ENCODE data around the gene COL25A1.

Gene COL25A1

DNA sequence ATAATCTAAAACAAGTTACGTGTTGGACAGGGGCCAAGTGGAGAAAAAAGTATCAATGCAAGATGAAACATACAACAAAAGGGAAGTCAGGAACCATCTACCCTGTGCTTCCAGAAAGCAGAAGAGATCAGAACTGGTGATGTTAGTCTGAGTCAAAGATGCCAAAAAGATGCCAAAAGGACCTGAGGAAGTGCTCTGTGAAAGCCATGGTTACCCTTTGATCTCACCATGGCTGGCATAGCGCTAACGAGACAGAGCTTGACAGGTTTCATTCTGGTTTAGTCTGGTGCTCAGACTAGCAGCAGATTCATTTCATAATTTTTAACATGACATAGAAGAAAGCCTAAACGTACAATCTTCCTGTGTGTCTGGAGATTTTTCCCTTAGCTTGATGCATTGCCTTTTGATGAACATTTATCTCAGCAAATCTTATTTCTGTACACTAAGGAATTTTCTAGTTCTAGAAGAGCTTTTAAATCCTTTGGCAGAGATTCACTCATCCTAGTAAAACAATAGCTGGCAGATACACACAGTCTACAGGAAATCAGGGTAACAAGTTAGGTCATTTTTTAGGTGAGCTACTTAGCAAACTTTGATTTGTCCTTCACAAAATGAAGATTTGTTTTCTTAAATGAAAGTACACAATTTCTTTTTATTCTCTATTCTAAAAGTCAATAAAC lies 87.7 kb downstream of the COL25A1 start:
- DNase-seq = no peak

DNA sequence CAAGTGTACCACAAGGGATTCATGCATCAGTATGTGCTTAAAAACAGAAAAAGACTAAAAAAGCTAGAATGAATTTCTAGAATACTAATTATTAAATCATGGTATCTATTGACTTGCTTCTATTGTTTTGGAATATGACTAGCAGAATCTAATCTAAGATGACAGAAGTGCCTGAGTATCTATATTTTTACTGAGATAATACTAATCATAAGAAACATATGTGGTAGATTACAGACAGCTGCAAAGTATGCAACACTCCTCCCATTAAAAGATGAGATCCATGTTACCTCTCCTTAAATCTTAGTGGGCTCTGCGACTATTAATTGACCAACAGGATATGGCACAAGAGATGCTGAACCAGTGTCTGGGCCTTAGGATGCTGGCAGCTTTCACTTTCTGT lies 89.4 kb downstream of the COL25A1 start:
- no peak for DNase-seq

DNA sequence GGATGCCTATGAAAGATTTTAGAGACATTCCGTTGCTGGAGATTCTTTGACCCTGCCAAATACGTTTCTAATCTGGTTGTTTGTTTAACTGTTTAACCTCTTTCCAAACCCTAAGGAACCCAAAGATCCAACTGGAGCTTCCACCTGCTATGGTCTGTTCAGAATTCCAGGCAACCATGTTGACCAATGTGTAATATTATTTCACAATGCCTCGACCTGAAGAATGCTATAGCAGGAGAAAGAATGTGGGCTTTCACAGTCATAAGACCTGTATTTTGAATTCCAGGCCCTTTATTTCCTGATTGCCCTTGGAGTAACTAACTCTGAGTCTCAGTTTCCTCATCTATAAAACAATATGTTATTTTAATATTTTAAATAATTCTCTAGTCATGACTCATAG lies 90.8 kb downstream of the COL25A1 start:
- no peak for DNase-seq

DNA sequence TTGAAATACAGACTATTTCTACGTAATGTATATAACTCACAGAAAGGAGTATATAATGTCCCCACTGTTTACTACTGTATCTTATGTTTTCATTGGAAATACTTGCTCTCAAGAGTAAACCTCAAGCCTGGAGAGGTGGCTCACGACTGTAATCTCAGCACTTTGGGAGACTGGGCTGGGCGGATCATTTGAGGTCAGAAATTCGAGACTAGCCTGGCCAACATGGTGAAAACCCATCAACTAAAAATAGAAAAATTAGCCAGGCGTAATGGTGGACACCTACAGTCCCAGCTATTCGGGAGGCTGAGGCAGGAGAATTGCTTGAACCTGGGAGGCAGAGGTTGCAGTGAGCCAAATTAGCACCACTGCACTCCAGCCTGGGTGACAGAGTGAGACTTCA lies 92.8 kb downstream of the COL25A1 start:
- no peak for DNase-seq

DNA sequence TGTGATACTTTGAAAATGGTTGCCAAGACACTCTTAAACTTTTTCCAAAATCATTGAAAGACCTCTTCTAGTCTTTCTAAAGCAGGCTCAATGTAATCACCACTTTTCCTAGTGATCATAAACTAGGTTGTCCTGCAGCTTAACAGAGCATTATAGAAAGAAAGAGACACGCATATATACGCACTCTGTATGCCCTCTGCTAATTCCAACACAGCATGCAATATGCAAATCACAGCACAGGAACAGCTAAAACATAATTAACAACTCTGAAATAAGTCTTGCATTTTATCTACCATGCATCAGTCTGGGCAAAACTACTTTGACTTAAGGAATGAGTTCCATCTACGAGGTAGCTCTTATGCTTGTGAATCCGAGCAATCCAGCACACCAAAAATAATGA lies 94.6 kb downstream of the COL25A1 start:
- no peak for DNase-seq

DNA sequence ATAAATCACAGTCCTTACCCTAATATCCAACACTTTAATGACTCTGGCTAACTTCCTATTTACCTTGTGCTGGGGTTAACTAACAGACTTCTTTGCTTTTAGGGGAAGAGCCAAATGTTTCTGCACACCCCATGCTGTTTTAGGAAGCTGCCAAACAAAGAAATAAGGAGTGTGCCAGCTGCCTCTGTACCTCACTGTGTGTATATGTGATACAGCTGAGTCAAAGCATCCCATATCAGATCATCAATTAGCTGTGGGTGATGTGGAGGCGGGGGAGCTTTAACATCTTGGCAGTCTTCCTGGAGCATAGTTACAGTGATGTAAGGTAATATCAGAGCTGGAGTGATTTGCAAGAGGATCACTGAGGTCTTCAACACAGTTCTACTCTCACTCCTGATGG lies 95.4 kb downstream of the COL25A1 start:
- no peak for DNase-seq

DNA sequence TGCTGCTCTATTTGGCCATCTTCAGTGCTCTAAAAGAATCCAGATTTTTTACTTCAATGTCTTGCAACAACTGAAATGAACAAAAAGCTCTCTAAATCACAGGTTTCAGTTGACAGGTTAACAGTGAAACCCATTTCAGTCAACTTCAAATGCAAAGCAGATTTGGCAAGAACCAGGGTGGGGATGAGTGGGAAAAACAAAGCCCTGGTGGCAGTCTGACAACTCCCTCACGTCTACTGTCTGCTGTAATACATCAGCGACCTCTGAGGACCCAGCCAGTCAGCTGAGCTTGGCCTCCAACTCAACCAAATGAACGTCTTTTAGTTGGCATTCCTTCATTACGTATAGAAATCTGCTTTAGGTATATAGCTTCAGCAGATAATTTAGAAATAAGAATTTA lies 95.8 kb downstream of the COL25A1 start:
- no peak for DNase-seq

DNA sequence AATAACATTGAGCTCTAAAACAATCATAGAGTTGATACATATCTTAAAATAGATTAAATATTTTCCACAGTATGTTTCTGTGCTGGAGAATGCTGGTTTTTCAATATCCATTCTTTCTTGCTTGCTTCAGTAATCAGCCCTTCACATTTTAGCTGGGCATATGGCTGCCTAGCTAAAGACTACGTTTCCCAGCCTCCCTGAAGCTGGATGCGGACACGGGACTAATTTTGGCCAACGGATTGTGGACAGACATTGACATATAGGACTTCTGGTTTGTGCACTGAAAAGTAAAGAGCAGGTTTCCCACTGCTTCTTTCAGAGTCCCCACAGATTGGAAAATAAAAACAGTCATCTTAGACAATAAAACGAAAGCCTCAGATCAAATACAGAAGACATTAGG lies 97.3 kb downstream of the COL25A1 start:
- no peak for DNase-seq

DNA sequence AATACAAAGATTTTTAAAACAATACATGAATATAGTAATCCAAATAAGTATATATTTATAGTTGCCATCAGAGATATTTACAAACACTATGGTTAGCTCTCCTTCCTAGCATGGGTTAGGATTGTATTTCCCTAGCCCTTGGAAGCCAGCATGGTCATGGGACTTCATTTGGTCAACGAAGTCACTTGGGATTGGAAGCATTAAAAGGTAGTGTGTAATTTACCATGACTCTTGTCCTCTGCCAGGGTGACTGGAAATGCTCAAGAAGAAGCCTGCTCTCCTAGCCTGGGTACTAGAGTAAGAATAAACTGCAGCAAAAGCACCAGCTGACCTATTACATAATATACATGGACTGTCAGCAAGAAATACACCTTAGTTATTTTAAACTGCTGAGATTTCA lies 102.9 kb downstream of the COL25A1 start:
- no peak for DNase-seq

DNA sequence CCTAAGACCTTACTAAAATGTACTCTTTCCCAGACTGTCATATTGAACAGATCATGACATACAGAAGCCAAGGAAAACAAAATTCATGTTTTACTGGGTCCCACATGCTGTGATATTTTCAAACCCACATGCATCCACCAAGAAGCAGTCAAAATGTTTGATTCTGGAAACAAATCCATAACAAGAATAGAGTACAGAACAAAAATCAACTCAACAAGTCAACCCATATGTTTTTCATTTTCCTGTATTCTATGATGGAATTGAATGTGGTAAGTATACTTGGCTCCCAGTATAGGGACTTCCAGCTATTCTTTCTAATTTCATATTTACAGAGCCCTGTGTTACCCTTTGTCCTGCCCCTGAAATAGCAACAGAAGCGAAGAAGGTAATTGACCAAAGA lies 106.8 kb downstream of the COL25A1 start:
- no peak for DNase-seq

DNA sequence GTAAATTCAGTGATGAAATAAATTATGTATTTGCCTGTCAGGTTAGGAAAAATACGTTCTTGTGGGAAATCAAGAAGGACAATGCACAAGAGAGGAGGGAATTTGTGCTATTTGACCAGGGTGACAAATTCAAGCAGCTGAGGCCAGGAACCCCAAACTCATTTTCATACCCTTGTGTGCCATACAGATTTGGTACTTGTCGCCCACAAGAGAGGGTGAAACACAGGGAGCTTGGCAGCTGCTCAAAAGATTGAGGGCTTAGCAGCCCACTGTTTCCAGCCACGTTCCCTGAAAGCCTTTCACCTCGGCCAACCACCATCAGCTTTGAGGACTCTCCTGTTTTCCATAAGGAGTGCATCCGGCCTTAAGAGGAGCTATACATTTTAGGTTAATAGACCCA lies 111.2 kb downstream of the COL25A1 start:
- DNase-seq = no peak

DNA sequence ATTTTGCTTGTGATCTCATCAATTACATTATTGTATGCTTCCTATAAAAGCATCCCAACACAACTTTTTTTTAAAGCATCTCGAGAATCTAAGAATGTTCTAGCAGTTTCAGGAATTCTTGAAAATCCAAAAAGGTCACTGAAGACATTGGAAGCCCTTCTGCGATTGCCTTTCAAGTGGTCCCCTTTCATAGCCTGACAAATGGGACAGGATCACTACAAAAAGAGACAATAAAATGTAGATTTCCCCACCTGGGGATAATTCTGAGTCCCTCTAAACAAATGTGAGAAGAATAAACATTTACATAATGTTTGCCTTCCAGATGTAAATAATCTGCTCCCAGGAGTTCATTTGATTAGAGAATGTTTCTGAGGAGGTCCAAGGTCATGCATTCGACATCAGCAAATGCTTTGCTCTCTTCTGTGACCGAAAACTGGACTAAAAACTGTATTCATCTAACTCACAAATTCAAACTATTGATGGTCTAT lies 116.0 kb downstream of the COL25A1 start:
- no peak for DNase-seq

DNA sequence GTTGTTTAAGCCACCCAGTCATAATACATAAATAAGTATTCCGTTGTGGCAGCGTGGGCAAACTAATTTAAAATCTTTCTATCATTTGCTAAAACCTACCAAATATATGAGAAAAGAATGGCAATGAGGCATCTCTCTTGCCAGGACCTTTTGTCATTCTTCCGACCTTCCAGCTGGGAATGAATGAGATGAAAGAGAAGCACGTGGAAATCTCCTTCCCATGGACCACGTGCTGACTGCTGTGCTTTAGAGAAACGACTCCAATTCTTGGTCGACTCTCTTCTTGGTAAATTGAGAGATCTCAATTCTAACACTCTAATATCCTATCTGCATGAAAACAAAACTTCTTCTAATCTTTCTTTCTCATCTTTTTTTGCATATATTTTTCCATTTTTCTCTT lies 116.5 kb downstream of the COL25A1 start:
- no peak for DNase-seq

DNA sequence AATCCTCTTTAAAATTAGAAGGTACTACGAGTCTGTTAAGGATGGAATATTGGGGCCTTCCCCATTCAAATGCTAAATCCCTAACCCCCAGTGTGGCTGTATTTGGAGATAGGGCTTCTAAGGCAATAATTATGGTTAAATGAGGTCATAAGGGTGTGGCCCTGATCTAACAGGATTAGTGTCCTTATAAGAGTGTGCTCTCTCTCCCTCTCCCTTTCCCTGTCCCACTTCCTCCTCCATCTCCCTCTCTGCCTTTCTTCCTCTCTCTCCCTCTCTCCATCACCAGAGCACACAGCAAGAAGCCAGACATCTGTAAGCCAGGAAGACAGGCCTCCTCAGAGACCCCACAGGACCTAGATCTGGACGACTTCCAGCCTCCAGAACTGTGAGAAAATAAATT lies 116.9 kb downstream of the COL25A1 start:
- DNase-seq = no peak

DNA sequence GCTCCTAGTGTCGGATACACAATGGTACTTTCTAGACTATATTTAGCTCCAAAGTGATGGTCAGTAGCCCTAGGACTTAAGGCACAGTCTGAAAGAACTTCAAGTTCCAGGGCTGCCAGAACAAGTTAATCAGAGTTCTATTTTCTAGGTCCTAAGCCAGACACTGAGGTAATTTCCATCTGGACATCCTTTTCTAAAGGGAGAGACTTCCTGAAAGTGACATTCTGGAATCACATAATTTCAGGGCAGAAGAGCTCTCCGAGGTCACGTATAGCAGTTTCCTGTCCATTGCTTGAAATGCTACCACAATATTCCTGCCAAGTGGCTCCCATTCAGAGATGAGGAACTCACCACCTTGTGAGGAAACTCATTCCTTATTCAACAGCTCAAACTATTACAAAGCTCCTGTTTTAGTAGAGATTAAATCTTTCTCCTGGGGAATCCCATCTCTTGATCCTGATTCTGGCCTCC lies 117.9 kb downstream of the COL25A1 start:
- no peak for DNase-seq

DNA sequence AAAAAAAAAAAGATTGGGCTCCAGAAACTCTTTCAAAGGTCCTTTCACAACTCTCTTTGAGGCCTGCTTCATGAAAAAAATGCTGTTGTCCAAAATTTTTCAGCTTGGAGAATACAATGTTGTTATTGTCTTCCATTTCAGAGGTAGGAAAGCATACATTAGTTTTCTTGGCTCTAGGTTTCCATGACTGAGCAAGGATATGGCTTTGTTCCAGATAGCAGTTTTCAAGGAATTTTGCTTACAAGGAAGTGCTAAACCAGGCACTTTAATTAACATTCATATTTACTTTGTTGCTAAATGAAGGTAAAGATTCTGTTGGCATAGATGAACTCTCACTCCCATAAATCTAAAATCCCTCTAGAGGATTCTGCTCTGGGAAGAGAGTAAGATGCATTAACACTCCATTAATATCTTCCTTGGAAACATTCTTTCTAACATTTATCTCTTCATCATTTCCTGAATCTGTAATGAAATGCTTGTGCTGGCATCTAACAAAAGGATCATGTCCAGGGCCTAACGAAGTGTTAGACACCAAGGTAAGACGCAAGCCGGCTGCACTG lies 118.4 kb downstream of the COL25A1 start:
- DNase-seq = no peak

DNA sequence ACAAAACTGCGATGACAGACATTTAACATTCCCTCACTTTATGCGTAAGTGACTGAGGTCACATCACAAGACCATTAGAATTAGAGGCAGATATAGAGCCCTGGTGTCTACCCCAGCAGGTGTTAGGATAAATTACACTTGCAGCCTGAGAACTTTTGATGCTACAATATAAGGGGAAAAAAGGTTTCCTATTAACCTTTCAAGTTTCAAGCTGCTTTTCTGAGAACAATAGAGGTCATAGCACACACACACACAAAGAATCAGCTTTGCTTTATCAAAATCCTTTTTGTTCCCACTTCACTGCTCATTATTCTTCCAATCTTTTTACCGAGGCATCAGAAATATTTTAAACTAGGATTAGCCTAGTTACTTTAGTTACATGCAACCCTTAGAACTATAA lies 119.8 kb downstream of the COL25A1 start:
- no peak for DNase-seq

DNA sequence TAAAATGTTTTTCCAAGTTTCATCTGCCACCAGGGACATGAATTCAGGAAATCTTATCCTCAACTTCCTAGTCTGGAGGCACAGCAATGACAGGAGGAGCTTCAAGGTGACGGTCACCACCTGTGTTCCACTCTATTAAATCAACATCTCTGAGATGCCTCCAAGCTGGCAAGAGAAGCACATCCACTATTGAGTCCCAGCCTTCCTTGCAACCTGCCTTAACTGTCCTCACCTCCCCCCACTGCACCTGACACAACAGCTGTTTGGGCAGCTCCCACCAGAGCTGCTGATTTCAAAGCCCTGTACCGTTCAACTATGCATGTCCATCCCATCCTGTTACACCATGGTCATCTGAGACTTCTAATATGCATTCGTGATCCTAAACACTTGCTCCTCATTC lies 123.4 kb downstream of the COL25A1 start:
- DNase-seq = no peak

DNA sequence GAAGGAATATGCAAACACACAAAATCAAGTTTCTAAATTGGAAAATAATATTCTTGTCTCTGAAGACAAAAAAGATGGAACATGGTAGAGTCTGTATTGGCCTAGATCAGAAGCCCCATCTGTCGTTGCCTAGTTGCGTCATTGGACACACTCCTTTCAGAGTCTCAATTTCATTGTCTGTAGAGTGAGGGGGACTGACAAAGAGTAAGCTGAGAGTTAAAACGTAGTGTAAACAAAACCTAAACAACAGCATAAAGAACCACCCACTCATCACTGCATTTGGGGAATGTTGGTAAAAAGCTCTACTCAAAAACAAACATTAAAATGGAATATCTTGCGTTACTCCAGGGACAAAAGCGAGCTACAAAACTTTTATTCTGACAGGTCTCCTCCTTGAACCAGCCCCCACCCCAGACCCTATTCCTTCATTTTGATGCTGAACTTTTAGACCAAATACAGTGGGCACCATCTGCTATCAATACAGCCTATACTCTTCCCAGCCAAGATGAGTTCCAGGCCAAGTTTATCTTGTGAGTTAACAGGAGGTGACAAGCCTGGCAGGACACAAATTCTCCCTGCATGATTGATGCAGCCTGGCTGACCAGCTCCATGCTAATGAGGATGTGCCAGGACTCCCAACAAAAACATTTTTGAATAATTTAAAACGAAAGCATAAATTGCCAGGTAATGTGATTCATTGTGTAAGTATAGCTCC lies 125.2 kb downstream of the COL25A1 start:
- no peak for DNase-seq

DNA sequence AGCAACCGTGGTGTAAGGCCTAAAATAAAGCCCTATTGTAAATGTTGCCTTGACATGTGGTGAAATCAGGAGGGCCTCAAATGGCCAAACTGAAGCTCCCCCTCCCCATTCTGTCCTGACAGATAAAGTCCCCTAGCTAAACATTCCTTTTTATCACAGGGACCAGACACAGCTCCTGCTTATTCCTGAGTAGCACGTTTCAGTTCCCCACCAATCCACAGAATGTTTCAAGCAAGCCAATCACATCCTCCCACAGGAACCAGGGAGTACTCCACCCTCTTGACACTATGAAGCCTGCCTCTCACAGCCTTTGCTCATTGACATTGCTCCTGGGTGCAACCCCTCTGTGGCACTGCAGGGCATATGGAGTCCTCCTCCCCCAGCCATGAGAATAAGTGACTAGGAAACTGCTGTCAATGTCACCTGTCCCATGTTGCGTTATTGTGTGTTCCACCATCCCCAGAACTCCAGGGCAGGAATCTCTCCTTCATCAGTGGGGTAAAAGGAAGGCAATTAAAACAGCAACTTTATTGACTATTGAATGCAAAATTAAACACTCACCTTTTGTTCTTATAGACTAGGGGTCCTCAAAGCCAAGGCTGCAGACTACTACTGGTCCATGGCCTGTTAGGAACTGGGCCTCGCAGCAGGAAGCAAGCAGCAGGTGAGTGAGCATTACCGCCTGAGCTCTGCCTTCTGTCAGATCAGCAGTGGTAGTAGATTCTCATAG lies 128.1 kb downstream of the COL25A1 start:
- no peak for DNase-seq

DNA sequence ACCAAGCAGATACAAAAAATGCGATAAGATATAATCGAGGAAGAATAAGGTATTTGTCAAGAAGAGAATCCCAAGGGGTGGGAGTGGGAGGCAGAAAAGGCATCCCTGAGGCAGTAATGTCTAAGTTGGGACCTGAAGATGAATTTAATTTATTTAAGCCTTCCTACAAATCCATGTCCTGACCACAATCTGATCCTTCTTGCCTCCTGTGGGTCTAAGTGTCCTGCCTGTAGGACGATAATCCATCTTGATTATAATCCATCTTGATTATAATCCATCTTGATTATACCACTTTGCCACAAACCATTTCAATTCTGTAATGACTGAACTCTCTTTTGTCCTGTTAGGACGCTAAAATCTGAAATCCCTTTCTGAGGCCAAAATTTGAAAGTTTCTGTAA lies 130.2 kb downstream of the COL25A1 start:
- DNase-seq = no peak

DNA sequence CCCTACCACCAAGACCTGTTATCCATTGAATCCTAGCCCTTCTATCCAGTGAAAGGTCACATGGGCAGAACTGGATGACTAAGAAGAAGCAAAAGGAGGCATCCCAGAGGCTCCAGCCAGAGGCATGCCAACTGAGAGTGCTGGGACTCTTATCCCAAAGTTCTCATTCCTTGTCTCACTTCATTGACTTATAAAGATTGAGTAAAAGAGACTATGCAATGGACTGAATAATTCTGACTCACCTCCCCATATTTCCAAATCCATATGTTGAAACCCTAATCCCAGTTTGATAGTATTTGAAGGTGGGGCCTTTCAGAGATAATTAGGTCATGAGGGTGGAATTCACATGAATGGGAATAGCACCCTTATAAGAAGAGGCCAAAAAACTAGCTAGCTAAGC lies 131.4 kb downstream of the COL25A1 start:
- DNase-seq = no peak

DNA sequence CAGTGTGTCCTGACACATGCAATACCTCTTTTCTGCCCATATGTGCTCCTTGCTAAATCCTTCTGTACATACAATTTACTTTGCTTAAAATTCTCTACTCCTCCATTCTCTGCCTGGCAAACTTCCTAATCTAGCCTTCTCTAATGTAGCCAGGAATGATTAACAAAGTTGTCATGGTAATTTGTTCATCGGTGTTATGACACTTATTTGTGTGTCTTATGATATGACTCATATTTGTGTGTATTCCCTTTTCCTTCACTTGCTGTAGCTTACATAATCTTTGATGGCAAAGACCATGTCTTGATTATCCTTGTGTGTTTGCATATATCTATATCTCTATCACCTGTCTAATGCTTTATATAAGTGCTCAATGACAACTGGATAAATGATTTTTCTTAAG lies 133.3 kb downstream of the COL25A1 start:
- DNase-seq = no peak

DNA sequence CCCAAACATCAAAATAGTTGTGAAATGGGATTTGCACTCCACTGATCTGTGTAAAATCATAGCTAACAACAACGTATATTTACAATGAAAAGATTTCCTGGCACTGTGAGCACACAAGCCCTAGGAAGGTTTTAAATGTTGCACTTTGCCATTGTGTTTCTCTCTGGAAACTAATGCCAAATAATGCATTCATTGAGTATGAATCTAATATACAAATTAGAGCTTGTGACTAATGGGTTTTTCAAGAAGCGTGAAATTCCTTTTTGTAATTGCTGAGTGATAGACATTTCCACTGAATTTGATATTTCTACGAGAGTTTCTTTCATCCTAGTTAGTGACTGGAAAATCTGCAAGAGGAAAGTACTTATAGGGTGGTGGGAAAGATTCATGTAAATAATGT lies 135.9 kb downstream of the COL25A1 start:
- DNase-seq = no peak

Measured in activated CD4-positive, alpha-beta T cell treated with anti-CD3 and anti-CD28 coated beads, Interleukin-2, amount 50 U/mL, for 4 hours (primary cell).